Adrenal gland (tissue), 12 donors: ENCODE results near the gene F2RL1. TPM values are rescaled to one million over a fixed set of nuclear protein-coding genes. Genes with fewer than 3 reads are reported as not detected.
A peak's percentile ranks its signal among the peaks of the same experiment; 100 is the strongest.

ENCODE experiments used
- DNase-seq, 7 donors: peaks; one replicate each; pipeline ENCODE4 v3.0.0-alpha.2; 2019 to 2020
- H3K27ac ChIP-seq, 5 donors: fragments of 200-600 bp; sonication (generic) in 4 of 5; 1 replicate in 3 of 5; 2 replicates in 2 of 5; pipeline versions ENCODE4 v1.5.1 to v1.8.0; 2016 to 2020; ENCODE audit warnings: mild to moderate bottlenecking in 1 of 5
- H3K27me3 ChIP-seq: fragments of 200-600 bp; 2 replicates; pipeline ENCODE4 v1.8.0; 2021
- H3K36me3 ChIP-seq, 2 donors: fragments of 200-600 bp; replicated peaks in 1 of 2; 1 replicate in 1 of 2; 2 replicates in 1 of 2; pipeline versions ENCODE4 v1.5.1 to v1.8.0; 2018 to 2022
- H3K4me1 ChIP-seq, 2 donors: fragments of 200-600 bp; replicated peaks in 1 of 2; 1 replicate in 1 of 2; 2 replicates in 1 of 2; pipeline versions ENCODE4 v1.5.1 to v1.8.0; 2018 to 2021
- H3K4me3 ChIP-seq, 4 donors: fragments of 200-600 bp; sonication (generic) in 3 of 4; one replicate each; pipeline ENCODE4 v1.5.1; 2016 to 2018
- H3K9me3 ChIP-seq, 3 donors: fragments of 200-600 bp; sonication (generic) in 1 of 3; replicated peaks in 1 of 3; 1 replicate in 2 of 3; 2 replicates in 1 of 3; pipeline versions ENCODE4 v1.5.1 to v1.8.0; 2016 to 2021
- POLR2A ChIP-seq, 2 donors: fragments of 450-650 bp; IDR thresholded peaks; one replicate each; pipeline ENCODE4 v1.6.1; 2017; ENCODE audit warnings: antibody characterized with exemption in 2 of 2, mild to moderate bottlenecking in 2 of 2, moderate library complexity in 1 of 2
- WGBS, 4 donors: extraction: QIAGEN DNeasy Blood & Tissue Kit in 2 of 4; methylation state at CpG; one replicate each; pipeline versions ENCODE4 v1.1.5 to v1.1.7; 2013 to 2017; 5-methylcytosine and 5-hydroxymethylcytosine counted together
- intact Hi-C, 2 donors: fragments of 100-400 bp; cut with DNase I; formaldehyde crosslinking; loops; one replicate each; pipeline versions ENCODE4 v1.14.1 to v1.15.0; 2022 to 2023
- polyA plus RNA-seq, 3 donors: library from polyadenylated mRNA; stranded (reverse); fragments of 200-250 nt in 2 of 3; fragments of 350-450 nt in 1 of 3; fragmentation: Illumina TruSeq in 1 of 3; extraction: RNeasy Lipid Tissue Mini Kit (QIAGEN cat#74804) in 1 of 3; gene quantifications; one replicate each; pipeline ENCODE4 v1.2.3, GENCODE V29; 2013 to 2014
- small RNA-seq, 2 donors: library from RNA; depleted of rRNA; stranded (forward); fragments of <200 nt; gene quantifications; one replicate each; pipeline ENCODE3, GENCODE V24; 2016
- total RNA-seq, 9 donors: library from RNA; depleted of rRNA in 4 of 9; stranded (reverse); fragments of >200 nt in 4 of 9; fragments of 120-200 nt in 1 of 9; fragmentation: NEBNext Ultra II Directional in 1 of 9; extraction: Animal tissue kit (Norgen Biotek cat#: 25700) in 1 of 9; gene quantifications; one replicate each; pipeline versions ENCODE4 v1.1.0 to v1.2.4, GENCODE V29; 2013 to 2023
- TF ChIP-seq, protein P1 (sequence below), 6 experiments: fragments of 450-650 bp in 4 of 6; fragments of 200-600 bp in 2 of 6; sonication (generic) in 1 of 6; IDR thresholded peaks; 1 replicate in 5 of 6; 2 replicates in 1 of 6; pipeline versions ENCODE4 v1.5.1 to v1.8.0; 2016 to 2021; ENCODE audit warnings: antibody characterized with exemption in 6 of 6, mild to moderate bottlenecking in 2 of 6, moderate library complexity in 1 of 6
- donor health status: healthy with polysubstance abuse.
- donor health status: Bipolar disorder and iron deficiency.
- donor health status: DM: yes; HTN: yes; CAD: no.
- donor health status: DM: no; HTN: no; CAD: no.
- donor health status: DM: no; HTN: no; CAD: no.
- donor health status: DM: yes; HTN: yes; CAD: no.

Gene F2RL1
- total and polyA plus RNA-seq, 12 donors: 0.35 to 4.0 (median 1.2) TPM

DNA sequence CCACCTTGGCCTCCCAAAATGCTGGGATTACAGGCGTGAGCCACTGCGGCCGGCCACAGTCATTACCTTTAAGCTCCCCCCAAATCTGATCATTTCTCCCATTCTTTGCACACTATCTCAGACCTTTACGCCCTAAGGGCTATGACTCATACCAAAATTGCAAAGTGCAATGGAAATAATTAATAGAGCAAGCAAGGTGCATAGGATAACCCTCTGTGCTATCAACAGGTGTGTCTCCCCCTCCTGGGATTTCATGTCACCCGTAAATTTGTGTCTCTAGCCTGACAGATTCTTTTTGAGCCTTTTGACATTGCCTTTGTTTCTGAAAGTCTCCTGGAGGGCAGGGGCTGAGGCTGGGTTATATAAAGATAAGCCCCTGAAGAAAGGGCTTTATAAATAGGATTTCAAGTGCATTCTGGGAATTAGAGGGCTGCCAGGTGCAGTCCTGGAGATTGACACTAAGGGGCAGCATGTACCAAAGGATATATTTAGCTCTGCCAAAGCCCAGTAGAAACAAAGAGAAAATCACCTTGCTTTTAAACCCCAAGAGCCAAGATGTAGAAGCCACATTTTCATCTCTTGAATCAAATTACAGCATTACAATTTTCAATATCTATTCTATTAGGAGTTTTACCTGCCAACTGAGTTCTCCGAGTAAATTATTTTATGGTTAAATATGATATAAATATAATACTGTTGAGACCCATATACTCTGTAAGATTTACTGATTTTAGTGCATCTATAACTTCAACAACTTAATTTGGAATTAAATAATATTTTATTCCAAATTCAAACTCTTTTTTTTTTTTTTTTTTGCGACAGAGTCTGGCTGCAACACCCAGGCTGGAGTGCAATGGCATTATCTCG, 49.2 kb downstream of the F2RL1 start:
- no peak for TF ChIP-seq POLR2A (IDR thresholded peaks at IDR 0.05)
- TF ChIP-seq, protein P1, sequence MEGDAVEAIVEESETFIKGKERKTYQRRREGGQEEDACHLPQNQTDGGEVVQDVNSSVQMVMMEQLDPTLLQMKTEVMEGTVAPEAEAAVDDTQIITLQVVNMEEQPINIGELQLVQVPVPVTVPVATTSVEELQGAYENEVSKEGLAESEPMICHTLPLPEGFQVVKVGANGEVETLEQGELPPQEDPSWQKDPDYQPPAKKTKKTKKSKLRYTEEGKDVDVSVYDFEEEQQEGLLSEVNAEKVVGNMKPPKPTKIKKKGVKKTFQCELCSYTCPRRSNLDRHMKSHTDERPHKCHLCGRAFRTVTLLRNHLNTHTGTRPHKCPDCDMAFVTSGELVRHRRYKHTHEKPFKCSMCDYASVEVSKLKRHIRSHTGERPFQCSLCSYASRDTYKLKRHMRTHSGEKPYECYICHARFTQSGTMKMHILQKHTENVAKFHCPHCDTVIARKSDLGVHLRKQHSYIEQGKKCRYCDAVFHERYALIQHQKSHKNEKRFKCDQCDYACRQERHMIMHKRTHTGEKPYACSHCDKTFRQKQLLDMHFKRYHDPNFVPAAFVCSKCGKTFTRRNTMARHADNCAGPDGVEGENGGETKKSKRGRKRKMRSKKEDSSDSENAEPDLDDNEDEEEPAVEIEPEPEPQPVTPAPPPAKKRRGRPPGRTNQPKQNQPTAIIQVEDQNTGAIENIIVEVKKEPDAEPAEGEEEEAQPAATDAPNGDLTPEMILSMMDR (IDR thresholded peaks at IDR 0.05): peak; percentile 72 to 89 (median 84)
- Histone ChIP-seq H3K27ac (no peak overlapping the region), H3K4me1 (no peaks in the 10 kb centered on the region), H3K9me3 (no peaks in the 10 kb centered on the region), H3K4me3 (no peak overlapping the region), H3K27me3 (no peaks in the 10 kb centered on the region), H3K36me3 (no peaks in the 10 kb centered on the region)
- WGBS, 4 donors: 63 to 67% (median 65%) methylated on average over 8 of the region's 8 CpGs
- DNase-seq: peak; percentile 51 to 88 (median 68)
- intact Hi-C loops: loop anchor here (2.0 to 5.0 kb wide), 2 partner anchors 149 kb away; no protein-coding TSS in a partner anchor

DNA sequence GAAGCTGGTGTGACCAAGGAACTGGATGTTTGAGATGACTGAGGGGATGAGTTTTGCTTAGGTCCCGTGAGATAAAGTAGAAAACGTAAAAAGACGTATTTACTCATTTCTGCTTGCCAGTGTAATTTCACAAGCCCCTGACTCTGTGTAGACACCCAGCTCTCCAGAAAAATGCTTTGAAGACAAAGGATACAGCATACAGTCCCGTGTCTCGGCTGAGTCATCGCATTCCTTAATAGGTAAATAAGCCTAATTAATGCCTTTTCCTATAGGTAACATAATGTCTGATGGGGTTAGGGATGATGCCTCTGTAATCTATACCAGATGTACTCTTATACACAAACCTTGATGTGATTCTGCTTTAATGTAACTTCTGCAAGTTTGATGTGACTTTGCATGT, 51.2 kb downstream of the F2RL1 start:
- intact Hi-C loops: loop anchor here in 1 of 2 donors (10.0 kb wide), 1 partner anchor 205 kb away; no protein-coding TSS in a partner anchor
- Histone ChIP-seq H3K27me3 (no peaks in the 10 kb centered on the region), H3K4me3 (no peak overlapping the region), H3K27ac (no peak overlapping the region), H3K4me1 (peaks cover 0 to 6% of the 10 kb centered on the region in 2 donors), H3K9me3 (no peaks in the 10 kb centered on the region), H3K36me3 (no peaks in the 10 kb centered on the region)
- 68 to 78% (median 76%) methylated on average over 6 of the region's 6 CpGs for WGBS, 4 donors
- TF ChIP-seq POLR2A (IDR thresholded peaks at IDR 0.05): no peak
- TF ChIP-seq, protein P1 (IDR thresholded peaks at IDR 0.05): no peak
- no peak for DNase-seq

DNA sequence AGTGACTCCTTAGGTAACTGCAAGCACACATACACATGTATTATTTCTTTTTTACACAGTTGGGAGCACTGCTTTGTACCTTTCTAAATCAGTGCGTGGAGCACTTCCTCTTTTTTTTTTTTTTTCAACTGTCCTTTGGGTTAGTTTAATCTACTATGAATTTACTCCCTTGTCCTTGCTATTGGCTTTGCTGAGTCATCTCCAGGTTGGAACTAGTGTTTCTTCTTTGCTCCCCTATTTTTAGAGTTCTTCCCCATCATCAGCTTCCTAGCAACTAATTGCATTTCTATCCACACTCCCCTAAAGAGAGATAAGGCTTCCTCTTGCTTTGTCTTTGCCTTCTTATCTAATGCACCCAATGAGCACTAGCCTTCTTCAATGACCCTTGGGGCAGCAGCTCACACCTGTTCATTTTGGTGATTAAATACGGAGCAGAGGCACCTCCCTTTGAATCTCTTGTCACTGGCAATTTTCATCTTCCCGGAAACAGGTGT, 55.3 kb downstream of the F2RL1 start:
- H3K27ac ChIP-seq: no peak overlapping the region
- intact Hi-C loops: loop anchor here in 1 of 2 donors (10.0 kb wide), 1 partner anchor 201 kb away; no protein-coding TSS in a partner anchor
- WGBS, 4 donors: 50 to 58% (median 55%) methylated on average over 3 of the region's 3 CpGs

More for the DNA sequence above, 55.3 kb downstream of the F2RL1 start:
- no peak overlapping the region for H3K4me3 ChIP-seq
- no peaks in the 10 kb centered on the region for H3K9me3 ChIP-seq
- peaks cover 0 to 6% of the 10 kb centered on the region in 2 donors for H3K4me1 ChIP-seq
- H3K27me3 ChIP-seq: no peaks in the 10 kb centered on the region
- DNase-seq: no peak
- no peaks in the 10 kb centered on the region for H3K36me3 ChIP-seq
- no peak for TF ChIP-seq POLR2A (IDR thresholded peaks at IDR 0.05)
- TF ChIP-seq, protein P1 (IDR thresholded peaks at IDR 0.05): no peak

Small RNA genes within 50 kb of the gene (small RNA-seq; reads per million reads assigned to genes)
- gene RN7SL208P: 0 reads per million in 2 donors

Other genes with a start within 250 kb of the F2RL1 start
- 1 to 10 TPM in 1 of 9 donors, under 1 TPM in 6, not detected in 2; 0.08 to 1.5 (median 0.69) TPM for gene F2RL2, start 195.6 kb upstream of the F2RL1 start, total RNA-seq
- gene F2RL2, start 195.6 kb upstream of the F2RL1 start, polyA plus RNA-seq: under 1 TPM; 0.16 to 0.46 (median 0.27) TPM
- 10 to 100 TPM; 12.7 to 60.5 (median 38.1) TPM for gene F2R, start 102.9 kb upstream of the F2RL1 start, total RNA-seq
- gene F2R, start 102.9 kb upstream of the F2RL1 start, polyA plus RNA-seq: 10 to 100 TPM in 1 of 3 donors, 1 to 10 TPM in 2; 6.0 to 21.1 (median 6.7) TPM
- 1 to 10 TPM in 2 of 9 donors, under 1 TPM in 6, not detected in 1; 0.11 to 2.8 (median 0.51) TPM for gene S100Z, start 31.0 kb downstream of the F2RL1 start, total RNA-seq
- gene S100Z, start 31.0 kb downstream of the F2RL1 start, polyA plus RNA-seq: under 1 TPM; 0.27 to 0.44 (median 0.40) TPM
- gene CRHBP, start 134.0 kb downstream of the F2RL1 start, total RNA-seq: 10 to 100 TPM; 17.0 to 64.1 (median 30.3) TPM
- 10 to 100 TPM; 13.4 to 20.2 (median 16.5) TPM for gene CRHBP, start 134.0 kb downstream of the F2RL1 start, polyA plus RNA-seq
- 10 to 100 TPM; 19.7 to 33.7 (median 25.1) TPM for gene AGGF1, start 211.4 kb downstream of the F2RL1 start, total RNA-seq
- gene AGGF1, start 211.4 kb downstream of the F2RL1 start, polyA plus RNA-seq: 10 to 100 TPM in 2 of 3 donors, 1 to 10 TPM in 1; 6.7 to 26.4 (median 11.2) TPM